Activated naive CD4-positive, alpha-beta T cell (primary cell): ENCODE results near the gene MAGI3.

Experiments
- DNase-seq, 4 experiments: peaks; one replicate each; lab custom pipeline; 2025; lab: John Stamatoyannopoulos, UW

The MAGI3 gene

GRCh38 chr1:113657556-113658063 lies 267.3 kb downstream of the MAGI3 start:
- no peak for DNase-seq

- no peak for DNase-seq
Observed at GRCh38 chr1:113659035-113659434, 268.7 kb downstream of the MAGI3 start.

GRCh38 chr1:113659556-113659955 lies 269.2 kb downstream of the MAGI3 start:
- no peak for DNase-seq

- DNase-seq, result no peak
Observed at GRCh38 chr1:113660088-113660487, 269.8 kb downstream of the MAGI3 start.

- no peak for DNase-seq
Observed at GRCh38 chr1:113662101-113662500, 271.8 kb downstream of the MAGI3 start.

GRCh38 chr1:113663165-113663951 lies 273.0 kb downstream of the MAGI3 start:
- no peak for DNase-seq

GRCh38 chr1:113665071-113665470 lies 274.8 kb downstream of the MAGI3 start:
- no peak for DNase-seq

- no peak for DNase-seq
Observed at GRCh38 chr1:113666126-113666525, 275.8 kb downstream of the MAGI3 start.

- no peak for DNase-seq
Observed at GRCh38 chr1:113669988-113670387, 279.7 kb downstream of the MAGI3 start.

- DNase-seq, result no peak
Observed at GRCh38 chr1:113670650-113671049, 280.3 kb downstream of the MAGI3 start.

GRCh38 chr1:113672491-113672890 lies 282.2 kb downstream of the MAGI3 start:
- DNase-seq, result no peak

- DNase-seq, result no peak
Observed at GRCh38 chr1:113674591-113674990, 284.3 kb downstream of the MAGI3 start.

- no peak for DNase-seq
Observed at GRCh38 chr1:113675302-113675701, 285.0 kb downstream of the MAGI3 start.

GRCh38 chr1:113676524-113676923 lies 286.2 kb downstream of the MAGI3 start:
- DNase-seq, result no peak

GRCh38 chr1:113677250-113678158 lies 287.2 kb downstream of the MAGI3 start:
- DNase-seq, result no peak

- DNase-seq, result no peak
Observed at GRCh38 chr1:113678159-113678469, 287.8 kb downstream of the MAGI3 start.

- no peak for DNase-seq
Observed at GRCh38 chr1:113681596-113682337, 291.5 kb downstream of the MAGI3 start.

- DNase-seq, result no peak
Observed at GRCh38 chr1:113683384-113684152, 293.3 kb downstream of the MAGI3 start.

- DNase-seq, result no peak
Observed at GRCh38 chr1:113684153-113684541, 293.8 kb downstream of the MAGI3 start.

- no peak for DNase-seq
Observed at GRCh38 chr1:113686891-113687618, 296.7 kb downstream of the MAGI3 start.

GRCh38 chr1:113691184-113691583 lies 300.9 kb downstream of the MAGI3 start:
- DNase-seq, result no peak
